ENCODE results near the gene NTN1.

NTN1 gene

DNA sequence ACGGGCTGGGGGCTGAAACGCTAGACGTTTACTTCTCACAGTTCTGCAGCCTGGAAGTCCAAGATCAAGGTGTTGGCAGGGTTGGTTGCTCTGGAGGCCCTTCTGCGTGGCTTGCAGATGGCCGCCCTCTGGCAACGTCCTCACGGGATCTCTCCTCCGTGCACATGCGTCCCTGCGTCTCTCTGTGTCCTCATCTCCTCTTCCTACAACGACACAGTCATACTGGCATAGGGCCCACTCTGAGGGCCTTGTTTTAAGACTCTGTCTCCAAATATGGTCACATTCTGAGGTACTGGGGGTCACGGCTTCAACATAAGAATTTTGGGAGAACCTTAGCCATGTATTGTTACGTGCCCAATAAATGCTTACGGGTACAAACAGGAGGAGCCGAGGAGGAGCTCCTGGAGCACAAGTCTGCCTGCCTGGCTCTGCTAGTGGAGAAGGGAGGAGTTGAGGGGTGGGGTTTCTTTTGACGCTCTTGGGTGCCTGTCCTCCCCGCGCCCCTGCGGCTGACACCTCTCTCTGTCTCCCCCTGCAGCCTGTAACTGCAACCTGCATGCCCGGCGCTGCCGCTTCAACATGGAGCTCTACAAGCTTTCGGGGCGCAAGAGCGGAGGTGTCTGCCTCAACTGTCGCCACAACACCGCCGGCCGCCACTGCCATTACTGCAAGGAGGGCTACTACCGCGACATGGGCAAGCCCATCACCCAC, 141.1 kb downstream of the NTN1 start:
- DNase-seq (ENCODE audit: low read depth): no peak

- DNase-seq (ENCODE audit: low read depth): no peak
Measured at GRCh38 chr17:9166788-9167187, 145.5 kb downstream of the NTN1 start.

- no peak for DNase-seq (ENCODE audit: low read depth)
Measured at GRCh38 chr17:9167379-9167778, 146.1 kb downstream of the NTN1 start.

- DNase-seq (ENCODE audit: low read depth): no peak
Measured at GRCh38 chr17:9169116-9169515, 147.8 kb downstream of the NTN1 start.

- no peak for DNase-seq (ENCODE audit: low read depth)
Measured at GRCh38 chr17:9170336-9170735, 149.0 kb downstream of the NTN1 start.

- no peak for DNase-seq (ENCODE audit: low read depth)
Measured at GRCh38 chr17:9170853-9171252, 149.5 kb downstream of the NTN1 start.

DNA sequence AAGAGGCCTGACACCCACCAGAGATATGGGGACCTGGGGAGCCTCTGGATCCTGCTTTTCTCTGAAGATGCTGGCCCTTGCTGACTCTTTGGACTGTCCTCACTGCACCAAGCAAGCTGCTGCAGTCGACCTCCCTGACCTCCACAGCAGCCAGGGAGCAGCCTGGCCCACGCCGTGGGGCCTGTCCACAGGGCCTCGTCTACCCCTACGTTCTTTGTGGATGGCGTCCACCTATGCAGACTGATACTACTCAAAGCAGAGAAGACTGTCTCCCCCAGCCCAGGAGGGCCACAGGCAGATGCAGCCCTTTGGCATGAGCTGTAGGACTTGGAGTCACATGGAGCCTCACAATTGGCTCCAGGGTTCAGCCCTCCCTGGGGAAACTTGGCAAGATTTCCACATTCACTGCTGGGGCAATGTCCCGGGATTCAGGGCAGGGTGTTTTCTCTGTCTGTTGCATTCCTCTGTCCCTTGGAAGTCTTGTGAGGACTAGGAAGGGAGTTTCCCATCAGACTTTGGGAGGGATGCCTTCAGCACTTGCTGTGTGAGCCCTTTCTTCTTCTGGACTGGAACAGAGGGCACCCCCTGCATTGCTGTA, 152.2 kb downstream of the NTN1 start:
- DNase-seq (ENCODE audit: low read depth): no peak

DNA sequence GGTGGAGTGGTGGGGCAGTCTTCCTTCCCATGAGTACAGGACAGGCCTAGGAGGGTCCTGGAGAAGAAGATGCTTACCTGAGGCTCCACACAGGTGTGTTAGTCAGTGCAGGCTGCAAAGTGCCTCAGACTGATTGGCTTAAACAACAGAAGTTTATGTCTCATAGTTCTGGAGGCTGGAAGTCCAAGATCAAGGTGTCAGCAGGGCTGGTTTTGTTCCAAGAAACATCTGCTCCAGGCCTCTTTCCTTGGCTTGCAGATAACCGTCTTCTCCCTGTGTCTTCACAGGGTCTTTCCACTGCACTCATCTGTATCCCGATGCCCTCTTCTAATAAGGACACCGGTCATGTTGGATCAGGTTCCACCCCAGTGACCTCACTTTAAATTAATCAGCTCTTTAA, 153.0 kb downstream of the NTN1 start:
- no peak for DNase-seq (ENCODE audit: low read depth)

DNA sequence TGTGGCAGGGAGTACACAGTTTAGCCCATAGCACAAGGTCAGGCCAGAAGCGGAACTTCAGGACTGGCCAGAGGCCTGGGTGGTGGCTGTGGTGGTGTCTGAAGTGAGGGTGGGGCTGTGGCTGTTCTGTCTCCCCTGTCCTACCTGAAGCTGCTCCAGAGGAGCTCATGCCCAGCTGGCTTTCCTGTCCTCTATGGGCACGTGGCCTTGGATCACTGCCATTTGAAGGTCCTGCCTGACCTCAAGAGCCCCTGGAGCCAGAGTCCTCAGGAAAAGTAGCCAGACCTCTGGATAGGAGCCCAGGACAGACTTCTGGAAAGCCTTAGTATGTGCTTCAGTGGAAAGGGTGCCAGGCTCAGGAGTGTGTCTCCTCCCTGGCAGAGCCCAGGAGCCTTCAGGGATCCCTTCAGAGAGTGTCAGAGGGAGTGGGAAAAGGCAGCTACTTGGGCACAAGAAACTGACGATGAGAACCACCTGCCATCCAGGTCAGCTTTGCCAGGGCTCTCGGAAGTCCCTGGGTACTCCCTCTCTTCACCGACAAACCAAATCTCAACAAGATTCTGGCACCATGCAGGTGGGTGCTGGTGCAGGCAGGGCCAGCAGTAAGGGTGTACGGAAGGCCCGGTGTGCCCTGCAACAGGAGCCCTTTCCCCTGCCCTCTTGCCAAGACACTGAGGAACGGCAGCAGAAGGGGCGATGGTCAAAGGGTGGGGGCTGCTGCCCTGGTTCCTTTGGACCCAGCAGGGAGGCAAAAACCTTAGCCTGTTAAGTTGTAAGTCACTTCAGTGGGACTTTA, 153.7 kb downstream of the NTN1 start:
- no peak for DNase-seq (ENCODE audit: low read depth)

DNA sequence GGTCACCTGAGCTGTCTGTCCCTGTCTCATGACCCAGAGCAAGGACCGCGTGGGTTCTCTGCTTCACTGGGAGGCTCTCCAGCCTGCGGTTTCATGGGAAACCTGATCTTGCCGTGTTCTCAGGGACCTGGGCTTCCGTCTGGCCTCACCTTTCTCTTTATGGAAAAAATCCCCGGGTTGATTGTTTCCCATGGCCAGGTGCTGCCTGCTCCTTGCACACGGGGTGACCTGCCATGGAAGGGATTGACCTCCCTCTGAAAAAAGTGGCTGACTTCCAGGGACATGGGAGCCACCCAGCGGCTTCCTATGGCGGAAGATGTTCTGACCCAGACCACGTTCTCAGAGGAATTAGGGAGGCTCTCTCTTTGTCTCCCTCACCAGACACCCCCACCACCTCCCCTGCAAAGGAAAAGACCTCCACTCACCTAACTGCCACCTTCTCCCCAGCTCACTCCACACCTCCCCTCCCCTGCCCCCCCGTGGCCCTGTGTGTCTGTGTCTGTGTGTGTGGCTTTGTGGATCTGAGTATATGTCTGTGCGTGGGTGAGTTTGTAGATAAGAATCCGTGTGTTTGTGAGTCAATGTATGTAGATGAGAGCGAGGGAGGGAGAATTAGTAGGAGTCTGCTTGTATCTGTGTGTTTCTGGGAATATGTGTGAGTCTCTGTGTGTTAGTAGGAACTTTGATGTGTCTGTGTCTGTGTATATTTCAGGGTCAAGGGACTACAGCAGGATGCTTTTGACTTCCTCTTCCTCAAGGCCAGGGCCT, 154.6 kb downstream of the NTN1 start:
- no peak for DNase-seq (ENCODE audit: low read depth)

DNA sequence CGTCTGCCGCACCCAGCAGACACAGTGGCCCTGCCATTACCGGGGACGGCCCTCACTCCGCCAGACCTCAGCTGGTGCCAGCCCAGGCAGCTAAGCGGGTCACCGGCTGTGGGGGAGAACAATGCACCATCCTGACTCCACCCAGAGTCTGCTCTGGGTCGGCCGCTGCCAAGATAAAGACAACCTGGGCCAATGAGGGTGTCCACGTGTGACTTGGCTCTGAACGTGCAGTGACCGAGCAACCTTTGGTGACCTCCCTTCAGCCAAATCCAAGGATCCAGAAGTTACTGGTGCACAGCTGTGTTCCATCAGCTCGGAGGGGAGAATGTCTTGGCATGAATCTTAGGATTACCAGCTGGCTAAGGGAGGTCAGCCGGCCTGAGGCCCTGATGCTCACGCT, 155.9 kb downstream of the NTN1 start:
- no peak for DNase-seq (ENCODE audit: low read depth)

DNA sequence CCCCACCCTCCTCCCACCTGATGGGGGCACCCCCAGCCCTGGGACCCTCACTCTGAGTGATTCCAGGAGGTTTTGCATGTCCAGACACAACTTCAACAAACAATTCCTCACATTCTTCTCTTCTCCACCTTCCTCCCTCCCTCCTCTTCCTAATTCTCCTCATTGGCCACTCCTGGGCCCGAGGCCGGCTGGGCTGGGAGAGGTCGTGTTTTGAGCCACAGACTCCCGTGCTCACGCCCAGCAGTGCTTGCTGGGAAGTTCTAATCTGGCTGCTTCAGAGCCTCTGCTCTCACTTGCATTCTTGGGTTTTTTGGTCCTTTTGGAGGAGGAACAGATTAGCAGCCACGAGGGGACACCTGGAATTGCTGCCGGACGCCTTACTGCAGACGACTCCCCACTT, 157.0 kb downstream of the NTN1 start:
- no peak for DNase-seq (ENCODE audit: low read depth)

- no peak for DNase-seq (ENCODE audit: low read depth)
Measured at GRCh38 chr17:9179602-9180001, 158.3 kb downstream of the NTN1 start.

DNA sequence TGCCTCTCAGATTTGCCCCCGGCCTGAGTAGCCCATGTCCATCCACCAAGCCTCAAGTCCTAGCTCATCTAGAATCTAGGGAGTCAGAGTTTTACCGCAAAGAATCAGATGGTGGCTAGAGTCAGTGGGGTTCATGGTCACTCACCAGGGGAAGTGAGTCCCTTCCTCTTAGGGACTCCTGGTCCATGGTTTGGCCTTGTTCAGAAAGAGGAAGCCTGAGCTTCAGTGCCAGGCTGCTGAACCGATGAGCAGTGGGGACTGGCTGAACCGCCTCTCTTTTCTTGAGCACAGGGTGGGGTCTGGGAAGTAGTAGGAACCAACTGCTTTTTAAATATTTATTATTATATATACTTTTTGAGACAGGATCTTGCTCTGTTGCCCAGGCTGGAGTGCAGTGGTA, 160.3 kb downstream of the NTN1 start:
- DNase-seq (ENCODE audit: low read depth): no peak

GRCh38 chr17:9183306-9183705, 162.0 kb downstream of the NTN1 start:
- DNase-seq (ENCODE audit: low read depth): no peak

DNA sequence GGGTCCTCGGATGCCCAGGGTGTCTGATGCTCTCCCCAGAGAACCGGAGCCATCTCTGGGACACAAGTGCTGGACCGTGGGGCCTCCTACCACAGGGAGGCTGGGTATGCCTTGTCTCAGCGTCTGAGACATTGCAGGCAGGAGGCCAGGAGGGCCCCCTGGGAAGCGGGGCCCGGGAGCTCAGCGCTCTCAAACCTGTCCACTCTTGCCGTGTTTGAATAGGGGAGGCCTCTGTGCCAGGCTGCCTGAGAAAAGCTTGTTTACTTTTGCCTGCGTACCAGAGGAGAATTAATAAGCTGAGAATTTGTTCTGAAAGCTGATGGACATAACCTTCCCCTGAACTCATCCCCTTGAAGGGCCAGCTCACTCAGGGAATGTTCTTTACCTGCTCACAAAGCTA, 163.8 kb downstream of the NTN1 start:
- DNase-seq (ENCODE audit: low read depth): no peak

- no peak for DNase-seq (ENCODE audit: low read depth)
Measured at GRCh38 chr17:9185688-9186284, 164.5 kb downstream of the NTN1 start.

- DNase-seq (ENCODE audit: low read depth): no peak
Measured at GRCh38 chr17:9187828-9188227, 166.5 kb downstream of the NTN1 start.

- no peak for DNase-seq (ENCODE audit: low read depth)
Measured at GRCh38 chr17:9188367-9188766, 167.1 kb downstream of the NTN1 start.

GRCh38 chr17:9189870-9190269, 168.6 kb downstream of the NTN1 start:
- no peak for DNase-seq (ENCODE audit: low read depth)

- DNase-seq (ENCODE audit: low read depth): no peak
Measured at GRCh38 chr17:9192010-9192409, 170.7 kb downstream of the NTN1 start.

DNA sequence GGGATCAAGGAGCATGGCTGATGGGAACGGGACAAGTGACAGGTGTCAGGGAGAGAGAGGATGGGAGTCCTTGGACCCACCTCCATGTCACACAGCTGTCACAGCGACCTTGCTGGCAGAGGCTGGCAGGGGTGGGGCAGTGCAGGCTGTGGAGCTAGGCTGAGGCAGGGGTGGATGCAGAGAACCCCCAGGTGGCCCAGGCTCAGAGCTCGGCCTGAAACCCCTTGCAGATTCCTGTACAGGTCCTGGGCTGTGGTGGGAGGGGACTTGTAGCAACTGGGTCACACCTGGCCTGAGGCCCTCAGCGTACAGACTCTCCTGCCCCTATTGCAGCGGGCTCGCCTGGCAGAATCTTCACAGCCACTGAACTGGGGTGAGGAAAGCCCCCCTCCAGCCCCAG, 174.1 kb downstream of the NTN1 start:
- DNase-seq (ENCODE audit: low read depth): no peak

Measured in GM04503 (cell line).